Right atrium auricular region (tissue), 2 donors: ENCODE data around the gene OSBPL5. TPM values are rescaled to one million over a fixed set of nuclear protein-coding genes. Genes with fewer than 3 reads are reported as not detected.

Source experiments
- DNase-seq: peaks from one replicate; pipeline ENCODE4 v3.0.0-alpha.2; 2019; ENCODE audit warnings: low spot score
- H3K27ac ChIP-seq, 2 donors: fragments of 200-600 bp; sonication (generic); 1 replicate in 1 of 2; 2 replicates in 1 of 2; pipeline ENCODE4 v1.5.1; 2016 to 2019
- H3K27me3 ChIP-seq, 2 donors: fragments of 200-600 bp; sonication (generic); one replicate each; pipeline versions ENCODE4 v1.5.1 to v1.6.0; 2017 to 2019
- H3K36me3 ChIP-seq: fragments of 200-600 bp; sonication (generic); one replicate; pipeline ENCODE4 v1.5.1; 2016
- H3K4me1 ChIP-seq, 2 donors: fragments of 200-600 bp; sonication (generic); one replicate each; pipeline versions ENCODE4 v1.5.1 to v1.6.0; 2017 to 2019
- H3K4me3 ChIP-seq, 2 donors: fragments of 200-600 bp; sonication (generic); 1 replicate in 1 of 2; 2 replicates in 1 of 2; pipeline ENCODE4 v1.5.1; 2017 to 2019; ENCODE audit warnings: mild to moderate bottlenecking in 1 of 2, moderate library complexity in 1 of 2
- H3K9me3 ChIP-seq, 2 donors: fragments of 200-600 bp; sonication (generic); one replicate each; pipeline ENCODE4 v1.5.1; 2019
- total RNA-seq, 2 donors: library from RNA; depleted of rRNA; stranded (reverse); fragments of >200 nt; gene quantifications; one replicate each; pipeline ENCODE4 v1.1.0, GENCODE V29; 2016
- TF ChIP-seq, protein P1 (sequence below), 2 donors: fragments of 200-600 bp; sonication (generic); IDR thresholded peaks; one replicate each; pipeline ENCODE4 v1.5.1; 2019; ENCODE audit warnings: antibody characterized with exemption in 2 of 2

Gene OSBPL5, protein sequence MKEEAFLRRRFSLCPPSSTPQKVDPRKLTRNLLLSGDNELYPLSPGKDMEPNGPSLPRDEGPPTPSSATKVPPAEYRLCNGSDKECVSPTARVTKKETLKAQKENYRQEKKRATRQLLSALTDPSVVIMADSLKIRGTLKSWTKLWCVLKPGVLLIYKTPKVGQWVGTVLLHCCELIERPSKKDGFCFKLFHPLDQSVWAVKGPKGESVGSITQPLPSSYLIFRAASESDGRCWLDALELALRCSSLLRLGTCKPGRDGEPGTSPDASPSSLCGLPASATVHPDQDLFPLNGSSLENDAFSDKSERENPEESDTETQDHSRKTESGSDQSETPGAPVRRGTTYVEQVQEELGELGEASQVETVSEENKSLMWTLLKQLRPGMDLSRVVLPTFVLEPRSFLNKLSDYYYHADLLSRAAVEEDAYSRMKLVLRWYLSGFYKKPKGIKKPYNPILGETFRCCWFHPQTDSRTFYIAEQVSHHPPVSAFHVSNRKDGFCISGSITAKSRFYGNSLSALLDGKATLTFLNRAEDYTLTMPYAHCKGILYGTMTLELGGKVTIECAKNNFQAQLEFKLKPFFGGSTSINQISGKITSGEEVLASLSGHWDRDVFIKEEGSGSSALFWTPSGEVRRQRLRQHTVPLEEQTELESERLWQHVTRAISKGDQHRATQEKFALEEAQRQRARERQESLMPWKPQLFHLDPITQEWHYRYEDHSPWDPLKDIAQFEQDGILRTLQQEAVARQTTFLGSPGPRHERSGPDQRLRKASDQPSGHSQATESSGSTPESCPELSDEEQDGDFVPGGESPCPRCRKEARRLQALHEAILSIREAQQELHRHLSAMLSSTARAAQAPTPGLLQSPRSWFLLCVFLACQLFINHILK
- 10 to 100 TPM; 11.1 to 17.8 TPM for total RNA-seq

DNA sequence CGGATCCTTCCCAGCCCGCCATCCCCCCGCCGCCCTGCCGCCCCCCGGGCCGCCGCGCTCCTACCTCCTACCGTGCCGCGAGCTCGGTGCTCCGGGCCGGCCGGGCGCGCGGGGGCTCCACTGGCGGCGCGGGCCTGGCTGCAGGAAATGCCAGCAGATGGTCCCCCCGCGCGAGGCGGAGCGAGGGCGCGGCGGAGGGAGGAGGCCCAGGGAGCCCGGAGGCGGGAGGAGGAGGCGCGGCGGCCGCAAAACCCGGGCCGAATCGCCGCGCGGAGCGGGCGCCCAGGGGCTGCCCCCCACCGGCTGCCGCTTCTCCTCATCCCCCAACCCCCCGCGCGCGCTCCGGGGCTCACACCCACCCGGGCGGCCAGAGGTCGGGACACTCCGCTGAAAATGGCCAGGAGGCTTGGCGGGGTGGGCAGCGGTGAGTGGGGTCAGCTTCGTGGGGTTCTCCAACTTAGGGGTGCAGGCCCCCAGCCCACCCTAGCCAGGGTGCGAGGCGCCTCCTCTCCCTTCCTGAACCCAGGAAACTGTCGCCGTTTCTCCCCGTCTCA is at the start of gene OSBPL5:
OSBPL5 (minus strand) TSS at position 159 of the 554 bp plus-strand sequence. CDS start 36,162 bp downstream, outside the sequence.
- H3K4me1 ChIP-seq, result peaks cover 0 to 63% of the 10 kb centered on the region in 2 donors
- TF ChIP-seq, protein P1, sequence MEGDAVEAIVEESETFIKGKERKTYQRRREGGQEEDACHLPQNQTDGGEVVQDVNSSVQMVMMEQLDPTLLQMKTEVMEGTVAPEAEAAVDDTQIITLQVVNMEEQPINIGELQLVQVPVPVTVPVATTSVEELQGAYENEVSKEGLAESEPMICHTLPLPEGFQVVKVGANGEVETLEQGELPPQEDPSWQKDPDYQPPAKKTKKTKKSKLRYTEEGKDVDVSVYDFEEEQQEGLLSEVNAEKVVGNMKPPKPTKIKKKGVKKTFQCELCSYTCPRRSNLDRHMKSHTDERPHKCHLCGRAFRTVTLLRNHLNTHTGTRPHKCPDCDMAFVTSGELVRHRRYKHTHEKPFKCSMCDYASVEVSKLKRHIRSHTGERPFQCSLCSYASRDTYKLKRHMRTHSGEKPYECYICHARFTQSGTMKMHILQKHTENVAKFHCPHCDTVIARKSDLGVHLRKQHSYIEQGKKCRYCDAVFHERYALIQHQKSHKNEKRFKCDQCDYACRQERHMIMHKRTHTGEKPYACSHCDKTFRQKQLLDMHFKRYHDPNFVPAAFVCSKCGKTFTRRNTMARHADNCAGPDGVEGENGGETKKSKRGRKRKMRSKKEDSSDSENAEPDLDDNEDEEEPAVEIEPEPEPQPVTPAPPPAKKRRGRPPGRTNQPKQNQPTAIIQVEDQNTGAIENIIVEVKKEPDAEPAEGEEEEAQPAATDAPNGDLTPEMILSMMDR (IDR thresholded peaks at IDR 0.05), result no peak
- H3K4me3 ChIP-seq, result peak within 1 kb of the TSS; percentile 56 to 74
- H3K27me3 ChIP-seq, result no peaks in the 10 kb centered on the region
- H3K27ac ChIP-seq, result peak within 1 kb of the TSS; percentile 71 to 73
- no peaks in the 10 kb centered on the region for H3K9me3 ChIP-seq
- no peaks in the 10 kb centered on the region for H3K36me3 ChIP-seq
- DNase-seq, result no peak

DNA sequence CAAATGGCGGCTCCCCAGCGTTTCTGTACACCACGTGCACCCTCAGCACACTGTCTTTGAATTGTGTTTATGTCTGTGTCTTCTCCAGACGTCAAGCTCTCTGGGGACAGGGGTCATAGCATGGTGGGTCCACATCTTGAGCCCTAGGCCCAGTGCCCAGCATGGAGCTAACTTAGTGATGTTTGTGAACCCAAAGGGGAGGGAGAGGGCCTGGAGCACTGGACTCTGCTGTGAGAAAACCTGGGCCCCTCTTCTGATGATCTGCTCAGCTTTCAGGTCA is 49.2 kb upstream of the OSBPL5 start:
- Histone ChIP-seq H3K27me3 (no peaks in the 10 kb centered on the region), H3K4me1 (no peaks in the 10 kb centered on the region), H3K4me3 (no peak overlapping the region), H3K9me3 (peaks cover 3 to 11% of the 10 kb centered on the region in 2 donors), H3K36me3 (no peaks in the 10 kb centered on the region), H3K27ac (no peak overlapping the region)
- no peak for DNase-seq
- TF ChIP-seq, protein P1 (IDR thresholded peaks at IDR 0.05), result no peak

DNA sequence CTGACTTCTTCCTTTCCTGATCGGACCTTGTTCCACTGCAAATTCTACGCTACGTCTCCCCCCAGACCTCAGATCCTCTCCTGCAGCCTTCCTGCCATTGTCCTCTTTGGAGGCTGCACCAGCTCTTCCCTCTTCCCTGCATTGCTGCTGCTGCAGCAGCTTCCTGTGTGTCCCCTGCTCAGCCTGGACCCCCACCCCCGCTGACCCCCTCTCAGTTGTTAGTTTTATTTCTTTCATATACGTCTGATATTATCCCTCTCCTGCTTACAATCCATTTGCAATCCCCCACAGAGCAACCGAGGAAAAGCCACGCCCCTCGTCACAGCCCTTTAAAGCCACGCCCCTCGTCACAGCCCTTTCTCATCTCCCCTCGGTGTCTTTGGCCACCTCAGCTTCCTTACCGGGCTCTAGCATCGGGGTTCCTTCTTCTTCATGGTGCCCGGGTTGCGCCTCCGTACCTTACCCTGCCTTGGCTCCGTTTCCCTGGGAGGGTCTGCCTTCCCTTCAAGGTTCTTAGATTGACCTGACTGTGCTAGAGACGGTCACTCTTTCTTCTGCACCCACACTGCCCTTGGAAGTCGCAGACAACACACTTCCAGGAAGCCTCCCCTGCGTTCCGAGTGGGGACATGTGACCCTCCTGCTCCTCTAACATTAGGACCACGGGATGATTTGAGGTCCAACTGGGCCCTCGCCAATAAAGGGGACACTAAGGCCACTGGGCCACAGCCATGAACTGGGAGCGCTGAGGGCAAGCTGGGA is 48.7 kb upstream of the OSBPL5 start:
- no peaks in the 10 kb centered on the region for H3K36me3 ChIP-seq
- no peaks in the 10 kb centered on the region for H3K27me3 ChIP-seq
- no peak overlapping the region for H3K27ac ChIP-seq
- H3K4me1 ChIP-seq, result no peaks in the 10 kb centered on the region
- TF ChIP-seq, protein P1 (IDR thresholded peaks at IDR 0.05), result no peak
- peaks cover 3 to 11% of the 10 kb centered on the region in 2 donors for H3K9me3 ChIP-seq
- no peak overlapping the region for H3K4me3 ChIP-seq
- DNase-seq, result no peak

DNA sequence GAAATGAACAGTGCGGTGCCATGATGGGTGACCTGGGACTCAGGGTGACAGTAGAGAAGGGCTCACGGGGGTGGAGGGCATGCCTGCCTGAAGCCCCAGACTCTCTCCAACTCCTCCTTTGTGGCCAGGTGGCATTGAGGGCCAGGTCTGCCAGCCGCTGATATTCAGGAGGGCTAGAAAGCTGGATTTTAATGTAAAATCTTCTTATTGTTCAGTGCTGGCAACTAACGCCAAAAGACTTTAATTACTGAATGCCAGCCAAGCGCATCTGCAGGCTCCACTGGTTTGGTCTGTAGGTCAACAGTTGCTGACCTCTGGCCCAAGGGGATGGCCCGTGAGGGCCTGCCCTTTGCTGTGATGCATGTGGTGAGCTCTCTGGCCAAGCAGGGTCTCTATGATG is 43.2 kb upstream of the OSBPL5 start:
- Histone ChIP-seq H3K36me3 (no peaks in the 10 kb centered on the region), H3K27me3 (peaks cover 0 to 7% of the 10 kb centered on the region in 2 donors), H3K9me3 (peaks cover 3 to 11% of the 10 kb centered on the region in 2 donors), H3K4me3 (no peak overlapping the region), H3K4me1 (peaks cover 0 to 3% of the 10 kb centered on the region in 2 donors), H3K27ac (no peak overlapping the region)
- TF ChIP-seq, protein P1 (IDR thresholded peaks at IDR 0.05), result no peak
- no peak for DNase-seq

DNA sequence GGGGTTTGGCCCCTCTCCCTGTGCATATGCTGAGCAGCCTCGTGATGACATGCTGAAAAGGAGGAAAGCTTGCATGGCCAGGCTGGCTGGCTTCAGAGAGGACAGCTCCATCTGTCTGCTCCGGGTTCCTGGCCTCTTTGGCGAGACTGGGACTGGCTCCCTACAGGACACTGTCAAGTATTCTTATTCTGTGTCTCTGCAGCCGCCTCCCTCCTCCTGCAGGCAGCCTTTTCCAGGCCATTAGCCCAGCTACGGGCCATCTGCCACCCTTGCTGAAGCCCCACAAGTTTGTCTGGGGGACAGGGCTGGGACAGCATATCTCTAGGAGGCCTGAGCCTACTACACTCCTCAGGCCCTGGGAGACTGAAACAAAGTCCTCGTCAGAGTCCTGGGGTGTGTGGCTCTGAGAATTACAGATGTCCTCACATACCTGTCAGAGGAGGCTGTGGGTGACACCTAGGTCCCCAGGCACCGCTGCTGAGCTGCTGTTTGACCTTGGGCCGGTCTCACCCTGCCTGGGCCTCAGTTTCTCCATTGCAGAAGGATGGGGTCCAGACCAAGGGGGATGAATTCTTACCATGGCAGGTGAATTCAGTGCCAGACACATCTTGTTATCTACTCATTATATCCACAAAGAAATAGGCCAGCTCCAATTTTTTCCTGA is 42.5 kb upstream of the OSBPL5 start:
- Histone ChIP-seq H3K9me3 (peaks cover 3 to 11% of the 10 kb centered on the region in 2 donors), H3K36me3 (no peaks in the 10 kb centered on the region), H3K27ac (no peak overlapping the region), H3K4me1 (peaks cover 0 to 6% of the 10 kb centered on the region in 2 donors), H3K27me3 (peaks cover 0 to 13% of the 10 kb centered on the region in 2 donors), H3K4me3 (no peak overlapping the region)
- TF ChIP-seq, protein P1 (IDR thresholded peaks at IDR 0.05), result no peak
- DNase-seq, result no peak
